Activated naive CD4-positive, alpha-beta T cell treated with anti-CD3 and anti-CD28 coated beads for 36 hours (primary cell): ENCODE results near the gene RAB3IL1. TPM values are rescaled to one million over a fixed set of nuclear protein-coding genes. Genes with fewer than 3 reads are reported as not detected.
A peak's percentile ranks its signal among the peaks of the same experiment; 100 is the strongest.

ENCODE experiments used
- CTCF ChIA-PET: fragments of 350-600 bp; sonication (Branson Sonifier 250); formaldehyde crosslinking; loops from one replicate; lab custom pipeline; 2021; ENCODE audit warnings: antibody characterized with exemption; lab: Charles Lee
- DNase-seq: peaks from one replicate; pipeline ENCODE4 v3.0.0-alpha.2; 2020
- H3K27ac Mint-ChIP-seq: one replicate; pipeline ENCODE4 v1.8.0; 2021; ENCODE audit warnings: mild to moderate bottlenecking, mixed read lengths
- H3K27me3 Mint-ChIP-seq: one replicate; pipeline ENCODE4 v1.8.0; 2021; ENCODE audit warnings: low read depth, mixed read lengths
- H3K36me3 Mint-ChIP-seq: one replicate; pipeline ENCODE4 v1.8.0; 2021; ENCODE audit warnings: low read depth, mixed read lengths
- H3K4me1 Mint-ChIP-seq: one replicate; pipeline ENCODE4 v1.8.0; 2021; ENCODE audit warnings: low read depth, mixed read lengths
- H3K4me3 Mint-ChIP-seq: one replicate; pipeline ENCODE4 v1.8.0; 2021; ENCODE audit warnings: mild to moderate bottlenecking, moderate library complexity, mixed read lengths
- H3K9me3 Mint-ChIP-seq: one replicate; pipeline ENCODE4 v1.8.0; 2021; ENCODE audit warnings: mixed read lengths
- intact Hi-C: fragments of 100-400 bp; cut with micrococcal nuclease; formaldehyde crosslinking; loops from one replicate; pipeline ENCODE4 v1.15.1; 2023
- total RNA-seq, 2 experiments: library from RNA; stranded (reverse); gene quantifications; one replicate each; pipeline ENCODE4 v1.2.3, GENCODE V29; 2021

RAB3IL1 gene
- total RNA-seq, 2 experiments from 2014 or later = 0.52 to 0.74 TPM

GRCh38 chr11:61875698-61876097 is 41.7 kb downstream of the RAB3IL1 start:
- no peak for DNase-seq
- Mint-ChIP-seq H3K27ac (no peak overlapping the region), H3K27me3 (no peaks in the 10 kb centered on the region), H3K4me3 (no peak overlapping the region), H3K36me3 (no peaks in the 10 kb centered on the region), H3K4me1 (peaks cover 2% of the 10 kb centered on the region), H3K9me3 (no peaks in the 10 kb centered on the region)
- CTCF ChIA-PET = interaction anchor here (1.1 kb wide), 1 partner anchor 74 kb away, joined by 3 read pairs; no protein-coding TSS in a partner anchor
- intact Hi-C loops = no loop called here

DNA sequence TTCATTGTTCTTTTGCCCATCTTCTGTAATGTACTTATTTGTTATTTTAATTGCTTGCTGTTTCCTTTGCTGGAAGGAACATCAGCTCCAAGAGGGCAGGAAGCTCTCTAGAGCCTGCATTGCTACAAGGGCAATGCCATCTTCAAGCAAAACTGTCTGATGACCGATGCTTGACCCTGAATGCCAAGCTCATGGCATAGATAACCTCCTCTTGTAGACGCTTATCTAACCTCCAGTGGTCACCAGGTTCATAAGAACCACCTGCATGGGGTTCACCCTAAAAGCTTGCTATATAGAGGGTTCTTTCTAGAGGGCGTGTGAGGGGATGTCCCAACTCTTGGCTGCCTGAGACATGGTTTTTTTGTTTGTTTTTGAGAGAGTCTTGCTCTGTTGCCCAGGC is 42.5 kb downstream of the RAB3IL1 start:
- intact Hi-C loops = no loop called here
- no peaks in the 10 kb centered on the region for H3K27me3 Mint-ChIP-seq
- H3K9me3 Mint-ChIP-seq = no peaks in the 10 kb centered on the region
- H3K36me3 Mint-ChIP-seq = no peaks in the 10 kb centered on the region
- H3K4me3 Mint-ChIP-seq = no peak overlapping the region
- CTCF ChIA-PET = interaction anchor here (0.7 to 1.5 kb wide), 4 partner anchors 14 to 207 kb away, joined by 3 read pairs; no protein-coding TSS in a partner anchor
- peaks cover 2% of the 10 kb centered on the region for H3K4me1 Mint-ChIP-seq
- no peak overlapping the region for H3K27ac Mint-ChIP-seq
- no peak for DNase-seq

DNA sequence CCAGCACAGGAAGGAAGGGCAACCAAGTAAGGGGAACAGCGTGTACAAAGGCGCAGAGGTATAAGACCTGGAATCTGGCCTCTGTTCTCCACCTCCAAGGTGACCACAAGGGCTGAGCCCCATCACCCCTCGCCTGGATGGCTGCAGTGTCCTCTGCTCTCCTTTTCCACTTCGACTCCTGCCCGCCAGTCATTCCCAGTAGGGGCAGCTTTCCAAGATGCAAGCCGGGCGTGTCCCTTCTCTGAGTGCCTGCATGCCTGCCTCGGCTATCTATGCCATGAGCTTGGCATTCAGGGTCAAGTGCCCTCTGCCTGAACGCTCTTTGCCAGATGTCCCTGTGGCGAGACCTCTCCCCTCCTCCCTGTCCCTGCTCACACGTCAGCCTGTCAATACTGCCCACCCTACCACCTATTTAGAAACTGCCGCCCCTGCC is 43.0 kb downstream of the RAB3IL1 start:
- H3K4me1 Mint-ChIP-seq = peaks cover 2% of the 10 kb centered on the region
- no peak for DNase-seq
- intact Hi-C loops = no loop called here
- no peaks in the 10 kb centered on the region for H3K27me3 Mint-ChIP-seq
- no peak overlapping the region for H3K4me3 Mint-ChIP-seq
- no peak overlapping the region for H3K27ac Mint-ChIP-seq
- no peaks in the 10 kb centered on the region for H3K9me3 Mint-ChIP-seq
- CTCF ChIA-PET = interaction anchor here (1.1 to 1.5 kb wide), 3 partner anchors 14 to 208 kb away, joined by 3 read pairs; no protein-coding TSS in a partner anchor
- H3K36me3 Mint-ChIP-seq = no peaks in the 10 kb centered on the region

GRCh38 chr11:61873588-61874376 is 43.6 kb downstream of the RAB3IL1 start:
- intact Hi-C loops = no loop called here
- Mint-ChIP-seq H3K36me3 (no peaks in the 10 kb centered on the region), H3K4me3 (no peak overlapping the region), H3K4me1 (peaks cover 2% of the 10 kb centered on the region), H3K27ac (no peak overlapping the region), H3K9me3 (no peaks in the 10 kb centered on the region), H3K27me3 (no peaks in the 10 kb centered on the region)
- CTCF ChIA-PET = interaction anchor here (1.0 to 4.5 kb wide), 5 partner anchors 15 to 209 kb away, joined by 3 to 32 read pairs (median 3); no protein-coding TSS in a partner anchor
- DNase-seq = no peak

GRCh38 chr11:61872935-61873565 is 44.3 kb downstream of the RAB3IL1 start:
- Mint-ChIP-seq H3K4me3 (no peak overlapping the region), H3K27ac (no peak overlapping the region), H3K27me3 (no peaks in the 10 kb centered on the region), H3K9me3 (no peaks in the 10 kb centered on the region), H3K36me3 (no peaks in the 10 kb centered on the region), H3K4me1 (peaks cover 2% of the 10 kb centered on the region)
- no peak for DNase-seq
- CTCF ChIA-PET = interaction anchor here (1.0 to 4.5 kb wide), 4 partner anchors 9 to 208 kb away, joined by 3 to 32 read pairs (median 4); no protein-coding TSS in a partner anchor
- intact Hi-C loops = no loop called here

- H3K27me3 Mint-ChIP-seq = no peaks in the 10 kb centered on the region
- H3K9me3 Mint-ChIP-seq = no peaks in the 10 kb centered on the region
- peak; percentile 75 for DNase-seq
- intact Hi-C loops = loop anchor here (1.0 kb wide), 3 partner anchors 21 to 211 kb away; no protein-coding TSS in a partner anchor
- H3K27ac Mint-ChIP-seq = no peak overlapping the region
- H3K4me3 Mint-ChIP-seq = no peak overlapping the region
- CTCF ChIA-PET = interaction anchor here (0.8 to 4.5 kb wide), 12 partner anchors 10 to 241 kb away, joined by 3 to 32 read pairs (median 8); partner anchors contain the start of gene BEST1
- no peaks in the 10 kb centered on the region for H3K36me3 Mint-ChIP-seq
- H3K4me1 Mint-ChIP-seq = peaks cover 2% of the 10 kb centered on the region
Measured at GRCh38 chr11:61871158-61871597, 46.2 kb downstream of the RAB3IL1 start.

- H3K4me3 Mint-ChIP-seq = no peak overlapping the region
- H3K27me3 Mint-ChIP-seq = no peaks in the 10 kb centered on the region
- H3K27ac Mint-ChIP-seq = no peak overlapping the region
- H3K4me1 Mint-ChIP-seq = peaks cover 2% of the 10 kb centered on the region
- no peaks in the 10 kb centered on the region for H3K36me3 Mint-ChIP-seq
- H3K9me3 Mint-ChIP-seq = no peaks in the 10 kb centered on the region
- no peak for DNase-seq
- CTCF ChIA-PET = interaction anchor here (0.6 to 4.5 kb wide), 14 partner anchors 10 to 242 kb away, joined by 3 to 32 read pairs (median 6); partner anchors contain the start of gene BEST1
- intact Hi-C loops = loop anchor here (1.0 kb wide), 3 partner anchors 22 to 212 kb away; no protein-coding TSS in a partner anchor
Measured at GRCh38 chr11:61870541-61871031, 46.8 kb downstream of the RAB3IL1 start.

- no peak for DNase-seq
- no peaks in the 10 kb centered on the region for H3K9me3 Mint-ChIP-seq
- intact Hi-C loops = no loop called here
- no peaks in the 10 kb centered on the region for H3K36me3 Mint-ChIP-seq
- no peak overlapping the region for H3K4me3 Mint-ChIP-seq
- H3K27me3 Mint-ChIP-seq = no peaks in the 10 kb centered on the region
- CTCF ChIA-PET = interaction anchor here (0.6 to 4.5 kb wide), 13 partner anchors 11 to 243 kb away, joined by 3 to 32 read pairs (median 7); partner anchors contain the start of gene BEST1
- H3K27ac Mint-ChIP-seq = no peak overlapping the region
- peaks cover 2% of the 10 kb centered on the region for H3K4me1 Mint-ChIP-seq
Measured at GRCh38 chr11:61869708-61870451, 47.5 kb downstream of the RAB3IL1 start.

GRCh38 chr11:61869429-61869707 is 48.0 kb downstream of the RAB3IL1 start:
- peaks cover 2% of the 10 kb centered on the region for H3K4me1 Mint-ChIP-seq
- no peak overlapping the region for H3K27ac Mint-ChIP-seq
- no peaks in the 10 kb centered on the region for H3K36me3 Mint-ChIP-seq
- H3K27me3 Mint-ChIP-seq = no peaks in the 10 kb centered on the region
- no peaks in the 10 kb centered on the region for H3K9me3 Mint-ChIP-seq
- CTCF ChIA-PET = interaction anchor here (1.6 to 4.5 kb wide), 6 partner anchors 12 to 239 kb away, joined by 8 to 32 read pairs (median 12); no protein-coding TSS in a partner anchor
- no peak for DNase-seq
- intact Hi-C loops = no loop called here
- no peak overlapping the region for H3K4me3 Mint-ChIP-seq

GRCh38 chr11:61868571-61869428 is 48.6 kb downstream of the RAB3IL1 start:
- no peak overlapping the region for H3K4me3 Mint-ChIP-seq
- intact Hi-C loops = no loop called here
- H3K9me3 Mint-ChIP-seq = no peaks in the 10 kb centered on the region
- no peak overlapping the region for H3K27ac Mint-ChIP-seq
- H3K27me3 Mint-ChIP-seq = no peaks in the 10 kb centered on the region
- CTCF ChIA-PET = interaction anchor here (2.0 to 4.5 kb wide), 3 partner anchors 71 to 213 kb away, joined by 8 to 32 read pairs (median 16); no protein-coding TSS in a partner anchor
- no peak for DNase-seq
- H3K36me3 Mint-ChIP-seq = no peaks in the 10 kb centered on the region
- H3K4me1 Mint-ChIP-seq = peaks cover 2% of the 10 kb centered on the region

DNA sequence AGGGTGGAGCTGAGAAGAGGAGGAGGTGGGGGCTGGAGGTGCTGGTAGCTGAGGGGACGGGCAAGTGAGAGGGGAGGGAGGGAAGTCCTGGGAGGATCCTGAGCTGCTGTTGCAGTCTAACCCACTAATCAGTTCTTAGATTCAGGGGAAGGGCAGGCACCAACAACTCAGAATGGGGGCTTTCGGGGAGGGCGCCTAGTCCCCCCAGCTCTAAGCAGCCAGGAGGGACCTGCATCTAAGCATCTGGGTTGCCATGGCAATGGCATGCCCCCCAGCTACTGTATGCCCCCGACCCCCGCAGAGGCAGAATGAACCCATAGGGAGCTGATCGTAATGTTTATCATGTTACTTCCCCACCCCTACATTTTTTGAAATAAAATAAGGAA is 50.4 kb downstream of the RAB3IL1 start:
- H3K27me3 Mint-ChIP-seq = no peaks in the 10 kb centered on the region
- intact Hi-C loops = no loop called here
- H3K4me1 Mint-ChIP-seq = peaks cover 2% of the 10 kb centered on the region
- H3K9me3 Mint-ChIP-seq = no peaks in the 10 kb centered on the region
- no peak overlapping the region for H3K27ac Mint-ChIP-seq
- no peak overlapping the region for H3K4me3 Mint-ChIP-seq
- CTCF ChIA-PET = interaction anchor here (1.2 to 2.0 kb wide), 2 partner anchors 32 to 215 kb away, joined by 3 to 6 read pairs; no protein-coding TSS in a partner anchor
- no peaks in the 10 kb centered on the region for H3K36me3 Mint-ChIP-seq
- DNase-seq = no peak
